Measurements from ENCODE around the gene KLHL1.

- TF ChIP-seq POLR2A (IDR thresholded peaks at IDR 0.05) (no peak), CTCF (IDR thresholded peaks at IDR 0.05 in 4 of 5, conservative IDR thresholded peaks at IDR 0.05 in 1 of 5) (no peak)
These were observed 453.9 kb downstream of the KLHL1 start for GRCh38 chr13:69654392-69654791.
